ENCODE results near the gene CCSER1.

Gene CCSER1

GRCh38 chr4:91470671-91471070 lies 1343.5 kb downstream of the CCSER1 start:
- H3K4me3 Mint-ChIP-seq = no peak overlapping the region
- H3K27me3 Mint-ChIP-seq (ENCODE audit: low read depth, poor library complexity) = no peaks in the 10 kb centered on the region
- H3K9me3 Mint-ChIP-seq = peaks cover 3% of the 10 kb centered on the region
- H3K4me1 Mint-ChIP-seq = peaks cover 7% of the 10 kb centered on the region
- DNase-seq = no peak
- no peak overlapping the region for H3K27ac Mint-ChIP-seq
- H3K36me3 Mint-ChIP-seq (ENCODE audit: low read depth) = no peaks in the 10 kb centered on the region
- no peak for TF ChIP-seq CTCF (IDR thresholded peaks at IDR 0.05)

GRCh38 chr4:91471280-91471679 lies 1344.1 kb downstream of the CCSER1 start:
- Mint-ChIP-seq H3K36me3 (ENCODE audit: low read depth) (no peaks in the 10 kb centered on the region), H3K27me3 (ENCODE audit: low read depth, poor library complexity) (no peaks in the 10 kb centered on the region), H3K9me3 (peaks cover 2% of the 10 kb centered on the region), H3K4me1 (peaks cover 7% of the 10 kb centered on the region), H3K27ac (no peak overlapping the region), H3K4me3 (no peak overlapping the region)
- DNase-seq = peak; percentile 31
- TF ChIP-seq CTCF (IDR thresholded peaks at IDR 0.05) = no peak

- DNase-seq = no peak
- Mint-ChIP-seq H3K4me3 (no peak overlapping the region), H3K27ac (no peak overlapping the region), H3K27me3 (ENCODE audit: low read depth, poor library complexity) (no peaks in the 10 kb centered on the region), H3K4me1 (peaks cover 7% of the 10 kb centered on the region), H3K36me3 (ENCODE audit: low read depth) (no peaks in the 10 kb centered on the region), H3K9me3 (no peaks in the 10 kb centered on the region)
- no peak for TF ChIP-seq CTCF (IDR thresholded peaks at IDR 0.05)
Observed at GRCh38 chr4:91472046-91472445, 1344.9 kb downstream of the CCSER1 start.

- no peak for TF ChIP-seq CTCF (IDR thresholded peaks at IDR 0.05)
- no peak overlapping the region for H3K27ac Mint-ChIP-seq
- no peak overlapping the region for H3K4me3 Mint-ChIP-seq
- no peaks in the 10 kb centered on the region for H3K4me1 Mint-ChIP-seq
- peaks cover under 1% of the 10 kb centered on the region for H3K9me3 Mint-ChIP-seq
- H3K36me3 Mint-ChIP-seq (ENCODE audit: low read depth) = no peaks in the 10 kb centered on the region
- H3K27me3 Mint-ChIP-seq (ENCODE audit: low read depth, poor library complexity) = peaks cover 3% of the 10 kb centered on the region
- no peak for DNase-seq
Observed at GRCh38 chr4:91485415-91485814, 1358.2 kb downstream of the CCSER1 start.

- H3K27ac Mint-ChIP-seq = peak overlapping the region; percentile 4
- TF ChIP-seq CTCF (IDR thresholded peaks at IDR 0.05) = no peak
- DNase-seq = no peak
Observed at GRCh38 chr4:91488946-91489345, 1361.8 kb downstream of the CCSER1 start.

GRCh38 chr4:91497892-91498291 lies 1370.7 kb downstream of the CCSER1 start:
- Mint-ChIP-seq H3K9me3 (no peaks in the 10 kb centered on the region), H3K4me1 (no peaks in the 10 kb centered on the region), H3K36me3 (ENCODE audit: low read depth) (no peaks in the 10 kb centered on the region), H3K4me3 (no peak overlapping the region), H3K27me3 (ENCODE audit: low read depth, poor library complexity) (no peaks in the 10 kb centered on the region), H3K27ac (no peak overlapping the region)
- no peak for DNase-seq
- no peak for TF ChIP-seq CTCF (IDR thresholded peaks at IDR 0.05)

More at GRCh38 chr4:91488946-91489345, 1361.8 kb downstream of the CCSER1 start:
- Mint-ChIP-seq H3K4me1 (no peaks in the 10 kb centered on the region), H3K4me3 (no peak overlapping the region), H3K9me3 (no peaks in the 10 kb centered on the region), H3K27me3 (ENCODE audit: low read depth, poor library complexity) (no peaks in the 10 kb centered on the region), H3K36me3 (ENCODE audit: low read depth) (no peaks in the 10 kb centered on the region)

All from nephron progenitor cell (in vitro differentiated cells).